Tibial nerve (tissue), 4 donors: ENCODE measurements around the gene UCP3. TPM values are rescaled to one million over a fixed set of nuclear protein-coding genes. Genes with fewer than 3 reads are reported as not detected.
A peak's percentile ranks its signal among the peaks of the same experiment; 100 is the strongest.

Source experiments
- DNase-seq, 2 donors: peaks; one replicate each; pipeline ENCODE4 v3.0.0-alpha.2; 2019; ENCODE audit warnings: low spot score in 2 of 2
- H3K27ac ChIP-seq, 4 donors: fragments of 200-600 bp; sonication (generic) in 3 of 4; one replicate each; pipeline ENCODE4 v1.5.1; 2017 to 2019; ENCODE audit warnings: mild to moderate bottlenecking in 1 of 4
- H3K27me3 ChIP-seq, 2 donors: fragments of 200-600 bp; sonication (generic) in 1 of 2; one replicate each; pipeline versions ENCODE4 v1.5.1 to v1.6.0; 2017 to 2019
- H3K36me3 ChIP-seq, 3 donors: fragments of 200-600 bp; sonication (generic); one replicate each; pipeline ENCODE4 v1.5.1; 2018 to 2019
- H3K4me1 ChIP-seq, 4 donors: fragments of 200-600 bp; sonication (generic) in 3 of 4; one replicate each; pipeline ENCODE4 v1.5.1; 2017 to 2019
- H3K4me3 ChIP-seq, 4 donors: fragments of 200-600 bp; sonication (generic) in 3 of 4; one replicate each; pipeline ENCODE4 v1.5.1; 2017 to 2019; ENCODE audit warnings: mild to moderate bottlenecking in 1 of 4, moderate library complexity in 1 of 4
- H3K9me3 ChIP-seq, 4 donors: fragments of 200-600 bp; sonication (generic) in 3 of 4; one replicate each; pipeline ENCODE4 v1.5.1; 2017 to 2019
- CTCF ChIP-seq, 5 experiments: fragments of 200-600 bp in 3 of 5; fragments of 450-650 bp in 2 of 5; sonication (generic) in 3 of 5; IDR thresholded peaks; one replicate each; pipeline ENCODE4 v1.5.1; 2016 to 2019; ENCODE audit warnings: antibody characterized with exemption in 5 of 5, mild to moderate bottlenecking in 3 of 5, moderate library complexity in 2 of 5
- EP300 ChIP-seq, 2 donors: sonication (generic); formaldehyde crosslinking; IDR thresholded peaks; one replicate each; pipeline ENCODE4 v1.6.1; 2017; ENCODE audit warnings: antibody characterized with exemption in 2 of 2, mild to moderate bottlenecking in 1 of 2
- POLR2A ChIP-seq, 2 donors: fragments of 450-650 bp; IDR thresholded peaks; one replicate each; pipeline ENCODE4 v1.6.1; 2017; ENCODE audit warnings: antibody characterized with exemption in 2 of 2, mild to moderate bottlenecking in 2 of 2, moderate library complexity in 2 of 2
- WGBS, 2 donors: methylation state at CpG; one replicate each; pipeline ENCODE4 v1.1.5; 2018; 5-methylcytosine and 5-hydroxymethylcytosine counted together
- total RNA-seq, 4 donors: library from RNA; depleted of rRNA; stranded (reverse); fragments of >200 nt; gene quantifications; one replicate each; pipeline ENCODE4 v1.1.0, GENCODE V29; 2016

UCP3 gene
- total RNA-seq, 4 donors from 2014 or later, result 0.78 to 7.5 (median 1.9) TPM

GRCh38 chr11:73982595-73982989 is 26.3 kb downstream of the UCP3 start, which contains the start of gene UCP2:
Gene UCP2 (minus strand): TSS chr11:73982843. CDS start chr11:73978378, 4,465 bp downstream.
- 0 to 2% methylated on average over 19 to 38 of the region's 43 CpGs for WGBS, 2 donors
- TF ChIP-seq POLR2A (IDR thresholded peaks at IDR 0.05) (no peak), EP300 (IDR thresholded peaks at IDR 0.05) (no peak), CTCF (IDR thresholded peaks at IDR 0.05) (no peak)
- Histone ChIP-seq H3K9me3 (no peaks in the 10 kb centered on the region), H3K36me3 (peaks cover 0 to 16% (median 7%) of the 10 kb centered on the region in 3 donors), H3K27ac (peak within 1 kb of the TSS; percentile 55 to 90 (median 87)), H3K4me1 (peaks cover 0 to 17% (median 9%) of the 10 kb centered on the region in 4 donors), H3K4me3 (peak within 1 kb of the TSS; percentile 42 to 64 (median 56)), H3K27me3 (no peaks in the 10 kb centered on the region)
- DNase-seq, result peak; percentile 75 to 77

- H3K27me3 ChIP-seq, result no peaks in the 10 kb centered on the region
- H3K9me3 ChIP-seq, result no peaks in the 10 kb centered on the region
- no peak for TF ChIP-seq POLR2A (IDR thresholded peaks at IDR 0.05)
- TF ChIP-seq CTCF (IDR thresholded peaks at IDR 0.05), result no peak
- TF ChIP-seq EP300 (IDR thresholded peaks at IDR 0.05), result no peak
- H3K36me3 ChIP-seq, result peaks cover 0 to 29% (median 15%) of the 10 kb centered on the region in 3 donors
- peak overlapping the region in 3 of 4 donors; percentile 2 to 64 (median 59) for H3K4me3 ChIP-seq
- peak overlapping the region in 3 of 4 donors; percentile 85 to 90 (median 89) for H3K27ac ChIP-seq
- peaks cover 0 to 17% (median 9%) of the 10 kb centered on the region in 4 donors for H3K4me1 ChIP-seq
- DNase-seq, result no peak
- WGBS, 2 donors, result 78 to 80% methylated on average over 13 of the region's 13 CpGs
Measured at GRCh38 chr11:73981051-73981805, 27.7 kb downstream of the UCP3 start.

GRCh38 chr11:73980001-73980961 is 28.6 kb downstream of the UCP3 start:
- peaks cover 0 to 38% (median 15%) of the 10 kb centered on the region in 3 donors for H3K36me3 ChIP-seq
- no peaks in the 10 kb centered on the region for H3K9me3 ChIP-seq
- peak overlapping the region in 2 of 4 donors; percentile 59 to 64 for H3K4me3 ChIP-seq
- H3K27ac ChIP-seq, result peak overlapping the region in 3 of 4 donors; percentile 57 to 90 (median 89)
- TF ChIP-seq EP300 (IDR thresholded peaks at IDR 0.05) (no peak), POLR2A (IDR thresholded peaks at IDR 0.05) (peak in 1 of 2 donors; percentile 16), CTCF (IDR thresholded peaks at IDR 0.05) (no peak)
- peaks cover 0 to 17% (median 9%) of the 10 kb centered on the region in 4 donors for H3K4me1 ChIP-seq
- no peak for DNase-seq
- 61 to 66% methylated on average over 6 of the region's 6 CpGs for WGBS, 2 donors
- H3K27me3 ChIP-seq, result no peaks in the 10 kb centered on the region

- Histone ChIP-seq H3K27ac (peak overlapping the region in 1 of 4 donors; percentile 90), H3K4me1 (peaks cover 0 to 27% (median 14%) of the 10 kb centered on the region in 4 donors), H3K36me3 (peaks cover 0 to 48% (median 15%) of the 10 kb centered on the region in 3 donors), H3K4me3 (no peak overlapping the region), H3K9me3 (no peaks in the 10 kb centered on the region), H3K27me3 (no peaks in the 10 kb centered on the region)
- DNase-seq, result no peak
- TF ChIP-seq POLR2A (IDR thresholded peaks at IDR 0.05), result no peak
- TF ChIP-seq CTCF (IDR thresholded peaks at IDR 0.05), result no peak
- no peak for TF ChIP-seq EP300 (IDR thresholded peaks at IDR 0.05)
- WGBS, 2 donors, result 84 to 100% methylated on average over 1 to 3 of the region's 3 CpGs
Measured at GRCh38 chr11:73978576-73979086, 30.3 kb downstream of the UCP3 start.
